Measurements from ENCODE around the gene YBX3. TPM values are rescaled to one million over a fixed set of nuclear protein-coding genes. Genes with fewer than 3 reads are reported as not detected.

The YBX3 gene
- total and polyA plus RNA-seq, 2 of the 13 experiments (the other 11 are each of a cell fraction or from before 2014, with no cell fraction given): 77.5 to 99.6 TPM

DNA sequence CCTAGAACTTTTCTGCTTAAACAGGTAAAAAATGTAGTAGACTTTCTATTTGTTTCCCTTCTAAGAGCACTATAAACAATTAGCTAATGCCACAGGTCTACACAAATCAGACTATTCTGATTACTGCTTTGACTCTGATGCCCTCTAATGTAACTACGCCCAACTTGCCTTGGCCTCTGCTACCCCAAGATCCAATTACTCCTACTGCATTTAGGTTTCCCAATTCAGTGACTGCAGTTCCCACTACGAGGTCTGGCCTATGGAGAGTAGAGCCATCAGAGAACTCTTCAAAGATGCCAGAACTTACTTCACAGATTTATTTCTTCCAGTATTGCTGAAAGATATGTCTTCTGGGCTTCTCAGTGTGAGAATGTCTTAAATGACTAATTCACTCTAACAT is 34.0 kb downstream of the YBX3 start (continued):
- TF ChIP-seq, protein P1, sequence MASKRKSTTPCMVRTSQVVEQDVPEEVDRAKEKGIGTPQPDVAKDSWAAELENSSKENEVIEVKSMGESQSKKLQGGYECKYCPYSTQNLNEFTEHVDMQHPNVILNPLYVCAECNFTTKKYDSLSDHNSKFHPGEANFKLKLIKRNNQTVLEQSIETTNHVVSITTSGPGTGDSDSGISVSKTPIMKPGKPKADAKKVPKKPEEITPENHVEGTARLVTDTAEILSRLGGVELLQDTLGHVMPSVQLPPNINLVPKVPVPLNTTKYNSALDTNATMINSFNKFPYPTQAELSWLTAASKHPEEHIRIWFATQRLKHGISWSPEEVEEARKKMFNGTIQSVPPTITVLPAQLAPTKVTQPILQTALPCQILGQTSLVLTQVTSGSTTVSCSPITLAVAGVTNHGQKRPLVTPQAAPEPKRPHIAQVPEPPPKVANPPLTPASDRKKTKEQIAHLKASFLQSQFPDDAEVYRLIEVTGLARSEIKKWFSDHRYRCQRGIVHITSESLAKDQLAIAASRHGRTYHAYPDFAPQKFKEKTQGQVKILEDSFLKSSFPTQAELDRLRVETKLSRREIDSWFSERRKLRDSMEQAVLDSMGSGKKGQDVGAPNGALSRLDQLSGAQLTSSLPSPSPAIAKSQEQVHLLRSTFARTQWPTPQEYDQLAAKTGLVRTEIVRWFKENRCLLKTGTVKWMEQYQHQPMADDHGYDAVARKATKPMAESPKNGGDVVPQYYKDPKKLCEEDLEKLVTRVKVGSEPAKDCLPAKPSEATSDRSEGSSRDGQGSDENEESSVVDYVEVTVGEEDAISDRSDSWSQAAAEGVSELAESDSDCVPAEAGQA (IDR thresholded peaks at IDR 0.05; ENCODE audit: low read depth): no peak
- TF ChIP-seq, protein P1 (CRISPR knock-in tag; IDR thresholded peaks at IDR 0.05; ENCODE audit: borderline replicate concordance): no peak
- TF ChIP-seq, protein P2, sequence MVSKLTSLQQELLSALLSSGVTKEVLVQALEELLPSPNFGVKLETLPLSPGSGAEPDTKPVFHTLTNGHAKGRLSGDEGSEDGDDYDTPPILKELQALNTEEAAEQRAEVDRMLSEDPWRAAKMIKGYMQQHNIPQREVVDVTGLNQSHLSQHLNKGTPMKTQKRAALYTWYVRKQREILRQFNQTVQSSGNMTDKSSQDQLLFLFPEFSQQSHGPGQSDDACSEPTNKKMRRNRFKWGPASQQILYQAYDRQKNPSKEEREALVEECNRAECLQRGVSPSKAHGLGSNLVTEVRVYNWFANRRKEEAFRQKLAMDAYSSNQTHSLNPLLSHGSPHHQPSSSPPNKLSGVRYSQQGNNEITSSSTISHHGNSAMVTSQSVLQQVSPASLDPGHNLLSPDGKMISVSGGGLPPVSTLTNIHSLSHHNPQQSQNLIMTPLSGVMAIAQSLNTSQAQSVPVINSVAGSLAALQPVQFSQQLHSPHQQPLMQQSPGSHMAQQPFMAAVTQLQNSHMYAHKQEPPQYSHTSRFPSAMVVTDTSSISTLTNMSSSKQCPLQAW (CRISPR knock-in tag; IDR thresholded peaks at IDR 0.05): no peak
- TF ChIP-seq ZBTB38 (CRISPR knock-in tag; IDR thresholded peaks at IDR 0.05): no peak
- TF ChIP-seq RBAK (CRISPR knock-in tag; IDR thresholded peaks at IDR 0.05): no peak
- TF ChIP-seq NFIC (IDR thresholded peaks at IDR 0.05; ENCODE audit: low read length): no peak
- TF ChIP-seq ZSCAN25 (CRISPR knock-in tag; IDR thresholded peaks at IDR 0.05): no peak

Data from HepG2 (cell line).